A549 (cell line): ENCODE results near the gene UBE2D1.

Experiments
- CBX8 ChIP-seq: fragments of 200-600 bp; sonication (generic); IDR thresholded peaks from 2 replicates; pipeline ENCODE4 v1.6.1; 2016
- HOXB5 ChIP-seq: fragments of 250-450 bp; sonication (Bioruptor Pico); IDR thresholded peaks from 2 replicates; pipeline ENCODE4 v1.5.0; 2020; ENCODE audit warnings: mild to moderate bottlenecking, moderate library complexity
- JUNB ChIP-seq: fragments of >200 bp; sonication (Bioruptor Twin); formaldehyde crosslinking; IDR thresholded peaks from 2 replicates; pipeline ENCODE4 v1.6.1; 2016
- MAFK ChIP-seq: fragments of 450-650 bp; IDR thresholded peaks from 2 replicates; pipeline ENCODE4 v1.6.1; 2014; ENCODE audit not compliant: partially characterized antibody
- RFX5 ChIP-seq: fragments of 450-650 bp; IDR thresholded peaks from 2 replicates; pipeline ENCODE4 v1.7.1; 2014; ENCODE audit warnings: antibody characterized with exemption, mild to moderate bottlenecking, moderate library complexity
- TF ChIP-seq, protein P1 (sequence below): fragments of >200 bp; sonication (Bioruptor Twin); formaldehyde crosslinking; IDR thresholded peaks from 3 replicates; pipeline ENCODE4 v1.5.1; 2016

DNA sequence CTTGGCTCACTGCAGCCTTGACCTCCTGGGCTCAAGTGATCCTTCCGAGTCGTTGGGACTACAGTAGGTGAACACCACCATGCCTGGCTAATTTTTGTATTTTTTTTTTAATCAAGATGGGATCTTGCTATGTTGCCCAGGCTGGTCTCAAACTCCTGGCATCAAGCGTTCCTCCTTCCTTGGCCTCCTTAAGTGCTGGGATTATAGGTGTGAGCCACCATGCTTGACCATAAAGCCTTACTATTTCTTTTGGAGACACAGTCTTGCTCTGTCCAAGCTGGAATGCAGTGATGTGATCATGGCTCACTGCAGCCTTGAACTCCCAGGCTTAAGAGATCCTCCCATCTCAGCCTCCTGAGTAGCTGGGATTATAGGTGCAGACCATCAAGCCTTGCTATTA is 63.0 kb downstream of the UBE2D1 start:
- TF ChIP-seq MAFK (no peak), CBX8 (no peak), JUNB (no peak), RFX5 (no peak), HOXB5 (CRISPR knock-in tag) (no peak)
- TF ChIP-seq, protein P1, sequence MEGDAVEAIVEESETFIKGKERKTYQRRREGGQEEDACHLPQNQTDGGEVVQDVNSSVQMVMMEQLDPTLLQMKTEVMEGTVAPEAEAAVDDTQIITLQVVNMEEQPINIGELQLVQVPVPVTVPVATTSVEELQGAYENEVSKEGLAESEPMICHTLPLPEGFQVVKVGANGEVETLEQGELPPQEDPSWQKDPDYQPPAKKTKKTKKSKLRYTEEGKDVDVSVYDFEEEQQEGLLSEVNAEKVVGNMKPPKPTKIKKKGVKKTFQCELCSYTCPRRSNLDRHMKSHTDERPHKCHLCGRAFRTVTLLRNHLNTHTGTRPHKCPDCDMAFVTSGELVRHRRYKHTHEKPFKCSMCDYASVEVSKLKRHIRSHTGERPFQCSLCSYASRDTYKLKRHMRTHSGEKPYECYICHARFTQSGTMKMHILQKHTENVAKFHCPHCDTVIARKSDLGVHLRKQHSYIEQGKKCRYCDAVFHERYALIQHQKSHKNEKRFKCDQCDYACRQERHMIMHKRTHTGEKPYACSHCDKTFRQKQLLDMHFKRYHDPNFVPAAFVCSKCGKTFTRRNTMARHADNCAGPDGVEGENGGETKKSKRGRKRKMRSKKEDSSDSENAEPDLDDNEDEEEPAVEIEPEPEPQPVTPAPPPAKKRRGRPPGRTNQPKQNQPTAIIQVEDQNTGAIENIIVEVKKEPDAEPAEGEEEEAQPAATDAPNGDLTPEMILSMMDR: no peak
